ENCODE data around the gene WDR70.
"Not testable (repeated sequence)": the region's sequence is repeated elsewhere in the genome, so short reads cannot be mapped to it uniquely, and the experiment has no call there.

Gene WDR70

GRCh38 chr5:37379100-37379628, at the start of gene WDR70:
WDR70 (plus strand) TSS chr5:37379318; CDS start chr5:37379368, 50 bp downstream.
- peak; percentile 91 for DNase-seq

DNA sequence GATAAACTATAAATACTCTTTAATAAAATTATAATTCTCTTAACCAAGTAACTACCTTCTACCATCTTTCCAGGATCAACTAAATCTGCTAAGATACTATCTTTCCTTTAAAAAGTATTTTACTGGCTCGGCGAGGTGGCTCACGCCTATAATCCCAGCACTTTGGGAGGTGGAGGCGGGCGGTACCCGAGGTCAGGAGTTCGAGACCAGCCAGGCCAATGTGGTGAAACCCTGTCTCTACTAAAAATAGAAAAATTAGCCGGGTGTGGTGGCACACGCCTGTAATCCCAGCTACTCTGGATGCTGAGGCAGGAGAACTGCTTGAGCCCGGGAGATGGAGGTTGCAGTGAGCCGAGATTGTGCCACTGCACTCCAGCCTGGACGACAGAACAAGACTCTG, 44.4 kb upstream of the WDR70 start:
- DNase-seq = not testable (repeated sequence)

- DNase-seq = not testable (repeated sequence)
Measured at GRCh38 chr5:37342741-37343140, 36.4 kb upstream of the WDR70 start.

- no peak for DNase-seq
Measured at GRCh38 chr5:37355161-37355560, 24.0 kb upstream of the WDR70 start.

DNA sequence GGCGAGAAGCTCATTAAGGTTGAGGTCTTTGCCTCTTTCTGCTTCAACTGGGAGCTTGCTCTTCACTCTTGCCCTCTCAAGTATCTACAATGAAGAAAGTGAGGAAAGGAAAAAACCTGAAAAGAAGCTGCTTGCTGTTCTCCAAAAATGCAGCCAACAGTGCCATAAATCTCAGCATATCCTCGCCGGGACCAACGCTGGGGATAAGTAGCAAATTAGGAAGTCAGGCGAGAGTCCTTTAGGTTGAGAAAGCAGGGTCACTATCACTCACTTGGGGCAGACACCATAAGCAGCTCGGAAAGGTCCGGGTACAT, 8.6 kb upstream of the WDR70 start:
- DNase-seq = no peak

DNA sequence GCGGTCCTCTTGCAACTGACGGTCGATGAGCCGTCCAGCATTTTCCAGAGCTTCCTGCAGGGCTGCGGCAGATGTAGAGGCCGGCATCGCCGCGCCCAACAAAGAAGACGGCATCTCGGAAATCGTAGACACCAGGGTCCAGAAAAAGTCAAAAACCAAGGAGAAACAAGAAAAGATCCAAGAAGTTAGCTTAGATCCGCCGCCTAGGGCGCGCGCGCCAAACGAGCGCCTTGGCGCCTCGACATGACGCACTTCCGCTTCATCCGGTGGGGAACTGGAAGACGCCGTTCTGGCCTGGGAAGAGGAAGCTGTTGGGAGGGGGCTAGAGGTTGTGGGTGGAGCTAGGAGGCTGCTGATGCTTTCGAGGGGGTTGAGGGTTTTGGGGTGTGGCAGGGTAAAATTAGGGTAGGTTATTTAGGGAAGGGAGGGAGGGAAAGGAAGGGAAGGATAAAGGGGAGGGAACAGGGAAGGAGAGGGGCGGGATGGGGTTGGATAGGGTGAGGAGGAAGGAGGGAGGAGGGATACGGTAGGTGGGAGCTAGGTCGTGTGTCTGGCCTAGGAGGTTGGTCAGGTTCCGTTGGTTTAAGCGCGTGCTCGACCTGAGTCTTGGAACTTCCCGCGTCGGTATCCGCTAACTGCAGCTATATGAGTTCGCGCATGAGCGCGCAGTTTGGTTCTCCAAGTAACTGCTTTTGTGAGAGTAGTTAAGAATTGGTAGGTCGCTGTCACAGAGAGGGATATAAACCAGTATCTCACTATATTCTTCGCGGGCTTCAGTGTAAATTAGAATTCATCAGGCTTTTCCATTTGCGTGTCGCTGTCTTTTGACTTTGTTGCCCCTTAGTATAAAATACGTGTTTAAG, 8.0 kb upstream of the WDR70 start, which contains the start of gene NUP155:
TSS of gene NUP155 (minus strand) at position 243 of the 863 bp plus-strand sequence. CDS start at position 114, 129 bp downstream.
- DNase-seq = peak; percentile 98

- DNase-seq = no peak
Measured at GRCh38 chr5:37375091-37375490, 4.0 kb upstream of the WDR70 start.

DNA sequence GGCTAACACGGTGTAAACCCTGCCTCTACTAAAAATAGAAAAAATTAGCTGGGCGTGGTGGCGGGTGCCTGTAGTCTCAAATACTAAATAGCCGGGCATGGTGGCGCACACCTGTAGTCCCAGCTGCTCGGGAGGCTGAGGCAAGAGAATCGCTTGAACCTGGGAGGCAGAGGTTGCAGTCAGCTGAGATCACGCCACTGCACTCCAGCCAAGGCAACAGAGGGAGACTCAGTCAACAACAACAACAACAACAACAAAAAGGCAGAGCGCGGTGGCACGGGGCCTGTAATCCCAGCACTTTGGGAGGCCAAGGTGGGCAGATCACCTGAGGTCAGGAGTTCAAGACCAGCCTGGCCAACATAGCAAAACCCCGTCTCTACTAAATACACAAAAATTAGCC, 1.1 kb upstream of the WDR70 start:
- DNase-seq = not testable (repeated sequence)

DNA sequence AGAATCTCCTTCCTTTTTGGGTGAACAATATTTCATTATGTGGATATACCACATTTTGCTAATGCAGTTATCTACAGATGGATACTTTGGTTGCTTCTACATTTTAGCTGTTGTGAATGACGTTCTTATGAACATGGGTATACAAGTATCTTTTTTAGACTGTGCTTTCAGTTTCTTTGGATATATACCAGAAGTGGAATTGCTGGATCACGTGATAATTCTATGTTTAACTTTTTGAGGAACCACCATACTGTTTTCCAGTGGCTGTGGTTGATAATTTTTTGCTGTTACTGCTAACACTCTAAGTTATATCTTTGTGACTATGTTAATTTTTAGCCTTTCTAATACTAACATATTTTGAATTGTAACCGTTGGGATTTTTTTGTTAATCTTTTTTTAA, 12.5 kb downstream of the WDR70 start:
- DNase-seq = no peak

- DNase-seq = no peak
Measured at GRCh38 chr5:37396352-37396751, 17.2 kb downstream of the WDR70 start.

- DNase-seq = no peak
Measured at GRCh38 chr5:37400501-37400900, 21.4 kb downstream of the WDR70 start.

GRCh38 chr5:37412515-37412914, 33.4 kb downstream of the WDR70 start:
- DNase-seq = no peak

- not testable (repeated sequence) for DNase-seq
Measured at GRCh38 chr5:37415456-37415855, 36.3 kb downstream of the WDR70 start.

DNA sequence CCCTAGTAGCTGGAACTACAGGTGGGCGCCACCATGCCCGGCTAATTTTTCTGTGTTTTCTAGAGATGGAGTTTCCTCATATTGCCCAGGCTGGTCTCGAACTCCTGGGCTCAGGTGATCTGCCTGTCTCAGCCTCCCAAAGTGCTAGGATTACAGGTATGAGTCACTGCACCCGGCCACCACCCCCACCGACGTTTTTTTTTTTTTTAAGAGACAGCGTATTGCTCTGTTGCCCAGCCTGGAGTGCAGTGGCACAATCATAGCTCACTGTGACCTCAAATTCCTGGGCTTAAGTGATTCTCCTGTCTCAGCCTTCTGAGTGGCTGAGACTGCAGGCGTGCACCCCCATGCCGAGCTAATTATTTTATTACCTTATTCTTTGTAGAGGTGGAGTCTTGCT, 38.2 kb downstream of the WDR70 start:
- DNase-seq = no peak

DNA sequence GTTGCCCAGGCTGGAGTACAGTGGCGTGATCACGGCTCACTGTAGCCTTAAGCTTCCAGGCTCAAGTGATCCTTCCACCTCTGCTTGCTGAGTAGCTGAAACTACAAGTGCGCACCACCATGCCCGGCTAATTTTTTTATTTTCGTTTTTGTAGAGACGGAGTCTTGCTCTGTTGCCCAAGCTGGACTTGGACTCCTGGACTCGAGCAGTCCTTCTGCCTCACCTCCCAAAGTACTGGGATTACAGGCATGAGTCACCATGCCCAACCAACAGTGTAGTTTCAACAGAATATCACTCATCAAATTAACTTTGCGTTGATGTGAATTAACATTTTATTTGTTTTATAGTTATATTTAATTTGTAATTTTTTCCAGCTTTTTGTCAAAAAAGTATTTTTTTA, 45.3 kb downstream of the WDR70 start:
- DNase-seq = no peak

DNA sequence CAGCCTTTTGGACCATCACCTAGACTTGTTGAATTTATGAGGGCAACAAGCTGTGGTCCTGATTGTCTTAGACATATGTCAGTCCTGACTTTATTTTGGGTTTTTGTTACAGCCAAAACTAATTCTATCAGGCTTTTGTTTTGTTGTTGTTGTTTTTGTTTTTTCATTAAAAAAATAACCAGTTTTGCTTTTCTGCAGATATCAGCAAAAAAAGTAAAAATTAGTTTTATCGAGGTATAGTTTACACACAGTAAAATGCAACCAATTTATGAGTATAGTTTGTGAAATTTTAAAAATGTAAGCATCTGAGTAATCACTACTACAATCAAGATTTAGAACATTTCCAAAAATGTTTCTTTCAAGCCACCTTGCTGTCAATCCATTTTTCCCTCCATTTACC, 48.9 kb downstream of the WDR70 start:
- no peak for DNase-seq

DNA sequence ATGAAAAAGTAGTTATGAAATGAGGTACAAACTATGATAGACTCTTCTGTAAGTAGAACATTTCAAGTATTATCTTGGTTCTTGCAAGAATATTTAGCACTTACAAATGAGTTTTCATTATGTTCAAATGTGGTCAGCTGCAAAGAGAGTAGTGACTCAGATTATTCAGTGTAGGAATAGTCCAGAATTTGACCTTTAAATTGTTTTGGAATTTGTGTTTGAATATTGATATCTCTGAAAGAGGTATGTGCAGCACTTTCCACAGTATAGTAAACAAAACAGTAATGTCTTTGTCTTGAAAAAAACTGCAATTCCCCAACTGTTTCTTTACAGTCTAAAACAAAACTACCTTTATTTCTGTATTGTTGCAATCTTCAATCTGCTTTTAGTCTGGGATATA, 56.1 kb downstream of the WDR70 start:
- no peak for DNase-seq

DNA sequence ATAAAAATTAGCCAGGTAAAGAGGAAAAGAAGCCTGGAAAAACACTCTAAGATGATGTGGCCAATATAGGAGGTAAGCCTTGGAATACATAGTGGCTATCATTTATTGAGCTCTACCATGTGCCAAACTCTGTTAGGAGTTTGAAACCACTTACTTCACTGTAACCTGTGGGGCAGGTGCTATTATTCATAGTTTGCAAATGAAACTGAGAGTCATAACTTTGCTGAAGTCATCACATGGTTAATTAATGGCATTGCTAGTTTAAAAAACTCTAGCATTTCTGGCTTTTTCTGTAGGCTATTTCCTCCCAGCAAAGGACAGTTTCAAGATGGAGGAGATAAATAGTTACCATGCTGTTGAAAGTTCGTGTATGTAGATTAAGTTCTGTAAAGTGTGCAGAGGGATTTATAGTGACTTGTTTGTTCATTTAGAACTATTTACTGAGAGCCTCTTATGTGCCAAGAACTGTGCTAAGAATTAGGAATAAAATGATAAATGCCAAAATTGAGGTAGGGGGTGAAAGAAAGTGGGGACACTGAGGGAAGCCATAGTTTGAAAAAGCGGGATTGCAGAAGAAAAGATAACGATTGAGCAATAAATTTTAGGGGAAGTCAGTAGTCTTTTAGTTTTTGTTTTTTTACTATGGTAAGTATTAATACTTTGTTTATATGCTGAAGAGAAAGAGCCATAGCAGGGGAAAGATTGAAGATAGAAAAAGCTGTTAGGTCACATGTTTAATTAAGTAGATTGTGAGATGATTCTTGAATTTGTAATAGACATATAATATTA, 57.2 kb downstream of the WDR70 start:
- no peak for DNase-seq

- no peak for DNase-seq
Measured at GRCh38 chr5:37437711-37438110, 58.6 kb downstream of the WDR70 start.

GRCh38 chr5:37445783-37446182, 66.7 kb downstream of the WDR70 start:
- not testable (repeated sequence) for DNase-seq

DNA sequence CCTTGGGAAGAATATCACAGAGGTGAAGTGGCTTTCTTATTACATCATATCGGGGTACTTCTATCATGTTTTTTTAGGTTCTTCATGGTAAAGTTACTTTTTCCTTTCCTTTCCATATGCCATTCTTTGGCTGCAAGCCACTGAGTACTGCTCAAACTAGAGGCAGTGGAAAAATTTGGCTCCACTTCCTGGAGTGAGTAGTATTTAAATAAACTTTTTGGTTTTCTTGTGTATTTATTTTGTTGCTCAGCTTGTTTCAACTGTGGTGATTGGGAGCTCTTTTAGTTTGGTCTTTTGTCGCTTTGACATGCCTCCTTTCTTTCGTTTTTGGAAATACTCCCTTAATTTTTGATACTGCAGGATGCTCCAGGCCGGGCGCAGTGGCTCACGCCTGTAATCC, 69.8 kb downstream of the WDR70 start:
- no peak for DNase-seq

DNA sequence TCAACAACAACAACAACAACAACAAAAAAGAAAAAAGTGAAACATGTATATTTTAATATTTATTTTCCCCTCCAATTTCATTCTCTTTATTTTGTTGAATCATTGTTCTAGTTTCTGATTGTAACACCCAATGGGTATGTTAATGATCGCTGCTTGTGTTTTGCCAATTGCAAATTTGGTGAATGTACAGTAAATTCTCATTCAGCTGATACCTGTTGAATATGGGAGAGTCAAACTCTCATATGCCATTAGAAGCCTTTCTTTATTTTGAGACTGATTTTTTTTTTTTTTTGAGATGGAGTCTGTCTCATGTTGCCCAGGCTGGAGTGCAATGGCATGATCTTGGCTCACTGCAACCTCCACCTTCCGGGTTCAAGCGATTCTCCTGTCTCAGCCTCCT, 72.9 kb downstream of the WDR70 start:
- DNase-seq = not testable (repeated sequence)

DNA sequence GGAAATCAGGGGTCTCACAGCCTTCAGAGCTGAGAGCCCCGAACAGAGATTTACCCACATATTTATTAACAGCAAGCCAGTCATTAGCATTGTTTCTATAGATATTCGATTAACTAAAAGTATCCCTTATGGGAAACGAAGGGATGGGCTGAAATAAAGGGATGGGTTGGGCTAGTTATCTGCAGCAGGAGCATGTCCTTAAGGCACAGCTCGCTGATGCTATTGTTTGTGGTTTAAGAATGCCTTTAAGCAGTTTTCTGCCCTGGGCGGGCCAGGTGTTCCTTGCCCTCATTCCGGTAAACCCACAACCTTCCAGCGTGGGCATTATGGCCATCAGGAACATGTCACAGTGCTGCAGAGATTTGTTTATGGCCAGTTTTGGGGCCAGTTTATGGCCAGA, 74.1 kb downstream of the WDR70 start:
- not testable (repeated sequence) for DNase-seq

Data from NCI-H2171 treated with DMSO at 0.1 percent for 48 hours (cell line).